Measurements from ENCODE around the gene EPC2. TPM values are rescaled to one million over a fixed set of nuclear protein-coding genes. Genes with fewer than 3 reads are reported as not detected.

The EPC2 gene
- total RNA-seq, 1 experiment from 2014 or later, result 19.6 TPM

DNA sequence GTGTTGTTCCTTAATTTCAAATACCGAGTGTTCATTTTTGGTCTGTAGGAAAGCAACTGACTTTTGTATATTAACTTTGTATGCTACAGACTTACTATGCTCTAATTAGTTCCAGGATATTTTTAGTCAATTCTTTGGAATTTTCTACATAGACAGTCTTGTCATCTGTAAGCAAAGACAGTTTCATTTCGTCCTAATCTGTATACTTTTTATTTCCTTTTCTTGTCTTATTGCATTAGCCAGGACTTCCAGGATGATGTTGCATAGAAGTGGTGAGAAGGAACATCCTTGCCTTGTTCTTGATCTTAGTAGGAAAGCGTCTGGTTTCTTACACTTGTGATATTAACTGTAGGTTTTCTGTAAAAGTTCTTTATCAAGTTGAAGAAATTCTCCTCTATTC is 56.5 kb downstream of the EPC2 start (continued):
- TF ChIP-seq CTCF (IDR thresholded peaks at IDR 0.05 in 2 of 3, conservative IDR thresholded peaks at IDR 0.05 in 1 of 3; ENCODE audit: borderline replicate concordance in 1 of 3, insufficient read depth in 1 of 3, low read depth in 2 of 3, low read length in 2 of 3), result no peak
- TF ChIP-seq, protein P1, sequence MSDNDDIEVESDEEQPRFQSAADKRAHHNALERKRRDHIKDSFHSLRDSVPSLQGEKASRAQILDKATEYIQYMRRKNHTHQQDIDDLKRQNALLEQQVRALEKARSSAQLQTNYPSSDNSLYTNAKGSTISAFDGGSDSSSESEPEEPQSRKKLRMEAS (IDR thresholded peaks at IDR 0.05), result no peak
- no peak for TF ChIP-seq EGR1 (IDR thresholded peaks at IDR 0.05; ENCODE audit: low read depth)
- TF ChIP-seq SP1 (IDR thresholded peaks at IDR 0.05; ENCODE audit: low read depth), result no peak

DNA sequence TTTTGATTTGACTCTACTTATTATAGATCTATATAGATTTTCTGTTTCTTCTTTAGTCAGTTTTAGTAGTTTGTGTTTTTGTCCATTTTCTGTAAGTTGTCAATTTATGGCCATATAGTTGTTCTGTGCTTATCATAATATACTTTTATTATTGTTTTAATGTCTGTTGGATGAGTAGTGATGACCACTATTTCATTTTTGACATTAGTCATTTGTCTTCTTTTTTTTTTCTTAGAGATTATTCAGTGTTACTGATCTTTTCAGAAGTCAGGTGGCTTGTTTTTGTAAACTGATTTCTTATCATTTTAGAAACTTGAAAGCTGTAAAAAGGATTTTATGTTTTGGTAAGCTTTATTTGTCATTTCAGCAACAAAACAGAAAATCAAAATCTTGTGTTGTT is 57.3 kb downstream of the EPC2 start:
- CTCF ChIA-PET, result no interaction called here
- Histone ChIP-seq H3K36me3 (ENCODE audit: control insufficient read depth in 1 of 2, insufficient read depth in 2 of 2, low read length in 2 of 2) (no peaks in the 10 kb centered on the region), H3K27me3 (ENCODE audit: insufficient read depth, low read length) (no peaks in the 10 kb centered on the region), H4K20me1 (ENCODE audit: insufficient read depth) (peaks cover 6% of the 10 kb centered on the region; the same call in 1 of the 2 replicates), H3K79me2 (ENCODE audit: insufficient read depth, low read length) (peaks cover 34% of the 10 kb centered on the region), H3K4me3 (replicated peaks in 1 of 2; ENCODE audit: low read depth in 1 of 2, low read length in 2 of 2) (no peak overlapping the region), H3K9me2 (ENCODE audit: insufficient read depth) (no peaks in the 10 kb centered on the region), H3K9ac (ENCODE audit: low read length) (no peak overlapping the region), H2AFZ (ENCODE audit: low read depth, low read length, poor library complexity, severe bottlenecking) (no peak overlapping the region), H3K4me2 (ENCODE audit: low read length) (no peak overlapping the region), H3K27ac (ENCODE audit: low read depth, low read length) (no peak overlapping the region), H3K4me1 (ENCODE audit: control insufficient read depth in 1 of 2, insufficient read depth in 2 of 2, low read length in 2 of 2) (no peaks in the 10 kb centered on the region), H3K9me3 (ENCODE audit: control insufficient read depth in 1 of 2, insufficient read depth in 1 of 2, low read depth in 1 of 2, low read length in 2 of 2) (no peaks in the 10 kb centered on the region)
- BruUV-seq (replicated peaks), result no TSS peak
- DNase-seq (ENCODE audit: low read depth, low spot score) (no peak), ATAC-seq (no peak)
- intact Hi-C loops (cut with micrococcal nuclease), result no loop called here
- POLR2A ChIA-PET, result no interaction called here
- RAD21 ChIA-PET (ENCODE audit: low non-redundant PET in 1 of 2, low total read pairs in 2 of 2, uncharacterized antibody in 2 of 2, unreplicated experiment in 2 of 2), result no interaction called here
- no peak for TF ChIP-seq POLR2A (IDR thresholded peaks at IDR 0.05; ENCODE audit: borderline replicate concordance, extremely low read depth, insufficient read depth, insufficient read length)
- TF ChIP-seq FOSL1 (IDR thresholded peaks at IDR 0.05; ENCODE audit: low read depth), result no peak
- no peak for TF ChIP-seq EZH2 (IDR thresholded peaks at IDR 0.05)
- TF ChIP-seq CBX3 (IDR thresholded peaks at IDR 0.05; ENCODE audit: low read depth), result no peak
- no peak for TF ChIP-seq RAD21 (IDR thresholded peaks at IDR 0.05; ENCODE audit: low read depth)
- TF ChIP-seq, protein P2, sequence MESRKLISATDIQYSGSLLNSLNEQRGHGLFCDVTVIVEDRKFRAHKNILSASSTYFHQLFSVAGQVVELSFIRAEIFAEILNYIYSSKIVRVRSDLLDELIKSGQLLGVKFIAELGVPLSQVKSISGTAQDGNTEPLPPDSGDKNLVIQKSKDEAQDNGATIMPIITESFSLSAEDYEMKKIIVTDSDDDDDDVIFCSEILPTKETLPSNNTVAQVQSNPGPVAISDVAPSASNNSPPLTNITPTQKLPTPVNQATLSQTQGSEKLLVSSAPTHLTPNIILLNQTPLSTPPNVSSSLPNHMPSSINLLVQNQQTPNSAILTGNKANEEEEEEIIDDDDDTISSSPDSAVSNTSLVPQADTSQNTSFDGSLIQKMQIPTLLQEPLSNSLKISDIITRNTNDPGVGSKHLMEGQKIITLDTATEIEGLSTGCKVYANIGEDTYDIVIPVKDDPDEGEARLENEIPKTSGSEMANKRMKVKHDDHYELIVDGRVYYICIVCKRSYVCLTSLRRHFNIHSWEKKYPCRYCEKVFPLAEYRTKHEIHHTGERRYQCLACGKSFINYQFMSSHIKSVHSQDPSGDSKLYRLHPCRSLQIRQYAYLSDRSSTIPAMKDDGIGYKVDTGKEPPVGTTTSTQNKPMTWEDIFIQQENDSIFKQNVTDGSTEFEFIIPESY (IDR thresholded peaks at IDR 0.05; ENCODE audit: extremely low read depth, insufficient replicate concordance, low read length), result no peak

Data from HCT116 (cell line).